Karpas-422 (cell line): ENCODE data around the gene HOATZ. TPM values are rescaled to one million over a fixed set of nuclear protein-coding genes. Genes with fewer than 3 reads are reported as not detected.

Source experiments
- DNase-seq: peaks from one replicate; pipeline ENCODE4 v3.0.0-alpha.2; 2015
- H2AFZ ChIP-seq: fragments of 200-600 bp; sonication (generic); 2 replicates; pipeline ENCODE4 v1.6.1; 2014; ENCODE audit warnings: antibody characterized with exemption, low read length, mixed read lengths
- H3K27ac ChIP-seq: fragments of 200-600 bp; sonication (generic); 2 replicates; pipeline ENCODE4 v1.5.1; 2014; ENCODE audit warnings: mild to moderate bottlenecking, low read length, moderate library complexity
- H3K27me3 ChIP-seq: fragments of 200-600 bp; sonication (generic); 2 replicates; pipeline ENCODE4 v1.6.1; 2014; ENCODE audit warnings: low read length, mixed read lengths
- H3K36me3 ChIP-seq: fragments of 200-600 bp; sonication (generic); 2 replicates; pipeline ENCODE4 v1.6.1; 2014; ENCODE audit warnings: low read length, mixed read lengths; ENCODE audit not compliant: insufficient read depth
- H3K4me1 ChIP-seq: fragments of 200-600 bp; sonication (generic); 2 replicates; pipeline ENCODE4 v1.6.1; 2014; ENCODE audit warnings: mild to moderate bottlenecking, low read length, mixed read lengths
- H3K4me2 ChIP-seq: fragments of 200-600 bp; sonication (generic); 2 replicates; pipeline ENCODE4 v1.6.1; 2014; ENCODE audit warnings: low read length, low read depth, mild to moderate bottlenecking; ENCODE audit not compliant: poor library complexity, severe bottlenecking
- H3K4me3 ChIP-seq: fragments of 200-600 bp; sonication (generic); 2 replicates; pipeline ENCODE4 v1.5.1; 2014; ENCODE audit warnings: mild to moderate bottlenecking, antibody characterized with exemption, low read length, mixed read lengths
- H3K79me2 ChIP-seq: fragments of 200-600 bp; sonication (generic); 2 replicates; pipeline ENCODE4 v1.6.1; 2014; ENCODE audit warnings: mild to moderate bottlenecking, low read length, mixed read lengths
- H3K9ac ChIP-seq: fragments of 200-600 bp; sonication (generic); 2 replicates; pipeline ENCODE4 v1.6.0; 2014; ENCODE audit warnings: low read length
- H3K9me2 ChIP-seq: fragments of 200-600 bp; sonication (generic), shearing (Covaris generic); replicated peaks from 2 replicates; pipeline ENCODE4 v1.6.0; 2014; ENCODE audit warnings: mild to moderate bottlenecking, low read length, moderate library complexity; ENCODE audit not compliant: insufficient read depth
- H3K9me3 ChIP-seq: fragments of 300-700, 200-600 bp; sonication (generic); 2 replicates; pipeline ENCODE4 v1.6.1; 2014; ENCODE audit warnings: low read length, mixed read lengths
- H4K20me1 ChIP-seq: fragments of 200-600 bp; sonication (generic); 2 replicates; pipeline ENCODE4 v1.6.1; 2014; ENCODE audit warnings: mild to moderate bottlenecking, antibody characterized with exemption, low read length, low read depth; ENCODE audit not compliant: insufficient read depth
- total RNA-seq: library from RNA; depleted of rRNA; stranded (reverse); fragments of >200 nt; shearing (Covaris generic); gene quantifications from 2 replicates; pipeline ENCODE4 v1.2.3, GENCODE V29; 2014; ENCODE audit warnings: low replicate concordance

HOATZ gene
- total RNA-seq, 1 experiment from 2014 or later = not detected

- no peaks in the 10 kb centered on the region for H3K79me2 ChIP-seq
- peaks cover 42% of the 10 kb centered on the region for H3K27me3 ChIP-seq
- no peak overlapping the region for H3K4me3 ChIP-seq
- no peak overlapping the region for H2AFZ ChIP-seq
- H4K20me1 ChIP-seq = no peaks in the 10 kb centered on the region
- no peak overlapping the region for H3K27ac ChIP-seq
- DNase-seq = no peak
- H3K9me2 ChIP-seq = no peaks in the 10 kb centered on the region; the same call in none of the 2 replicates
- H3K4me2 ChIP-seq = no peak overlapping the region
- H3K36me3 ChIP-seq = peaks cover 4% of the 10 kb centered on the region
- H3K9ac ChIP-seq = no peak overlapping the region
- peaks cover 28% of the 10 kb centered on the region for H3K9me3 ChIP-seq
- H3K4me1 ChIP-seq = no peaks in the 10 kb centered on the region
Observed at GRCh38 chr11:111477898-111478297, 36.7 kb upstream of the HOATZ start.

GRCh38 chr11:111479666-111480065, 34.9 kb upstream of the HOATZ start:
- H3K4me3 ChIP-seq = no peak overlapping the region
- H3K79me2 ChIP-seq = no peaks in the 10 kb centered on the region
- no peak for DNase-seq
- no peak overlapping the region for H3K4me2 ChIP-seq
- H3K9ac ChIP-seq = no peak overlapping the region
- H3K27ac ChIP-seq = no peak overlapping the region
- no peak overlapping the region for H2AFZ ChIP-seq
- H3K9me3 ChIP-seq = peaks cover 42% of the 10 kb centered on the region
- no peaks in the 10 kb centered on the region for H4K20me1 ChIP-seq
- H3K36me3 ChIP-seq = peaks cover 19% of the 10 kb centered on the region
- peaks cover 52% of the 10 kb centered on the region for H3K27me3 ChIP-seq
- H3K9me2 ChIP-seq = no peaks in the 10 kb centered on the region; the same call in 1 of the 2 replicates
- H3K4me1 ChIP-seq = no peaks in the 10 kb centered on the region

- no peak overlapping the region for H3K4me2 ChIP-seq
- H4K20me1 ChIP-seq = no peaks in the 10 kb centered on the region
- no peaks in the 10 kb centered on the region for H3K4me1 ChIP-seq
- no peaks in the 10 kb centered on the region for H3K79me2 ChIP-seq
- H3K27me3 ChIP-seq = peaks cover 42% of the 10 kb centered on the region
- H3K27ac ChIP-seq = no peak overlapping the region
- no peak overlapping the region for H3K4me3 ChIP-seq
- no peak overlapping the region for H3K9ac ChIP-seq
- H3K9me3 ChIP-seq = peaks cover 54% of the 10 kb centered on the region
- DNase-seq = no peak
- H2AFZ ChIP-seq = no peak overlapping the region
- H3K9me2 ChIP-seq = peaks cover 1% of the 10 kb centered on the region; the same call in 1 of the 2 replicates
- H3K36me3 ChIP-seq = peaks cover 20% of the 10 kb centered on the region
Observed at GRCh38 chr11:111483431-111483830, 31.1 kb upstream of the HOATZ start.

GRCh38 chr11:111490496-111490895, 24.1 kb upstream of the HOATZ start:
- H3K4me3 ChIP-seq = no peak overlapping the region
- peaks cover 16% of the 10 kb centered on the region for H3K27me3 ChIP-seq
- no peak overlapping the region for H3K27ac ChIP-seq
- no peaks in the 10 kb centered on the region for H4K20me1 ChIP-seq
- H3K9ac ChIP-seq = no peak overlapping the region
- 0 out of 2 replicates have a peak, but pooled peaks cover 2% of the 10 kb centered on the region for H3K9me2 ChIP-seq
- no peak overlapping the region for H3K4me2 ChIP-seq
- H3K4me1 ChIP-seq = no peaks in the 10 kb centered on the region
- H2AFZ ChIP-seq = no peak overlapping the region
- no peaks in the 10 kb centered on the region for H3K79me2 ChIP-seq
- peaks cover 17% of the 10 kb centered on the region; the same call in 1 of the 2 replicates for H3K9me3 ChIP-seq
- no peak for DNase-seq
- no peaks in the 10 kb centered on the region for H3K36me3 ChIP-seq

- Histone ChIP-seq H2AFZ (no peak overlapping the region; the same call in 1 of the 2 replicates), H3K9me2 (no peaks in the 10 kb centered on the region)
Observed at GRCh38 chr11:111494040-111494439, 20.5 kb upstream of the HOATZ start.

GRCh38 chr11:111499483-111499882, 15.1 kb upstream of the HOATZ start:
- H3K9ac ChIP-seq = no peak overlapping the region
- no peaks in the 10 kb centered on the region for H3K4me1 ChIP-seq
- no peaks in the 10 kb centered on the region for H3K79me2 ChIP-seq
- H3K9me2 ChIP-seq = no peaks in the 10 kb centered on the region
- no peaks in the 10 kb centered on the region for H4K20me1 ChIP-seq
- no peak overlapping the region for H2AFZ ChIP-seq
- H3K9me3 ChIP-seq = no peaks in the 10 kb centered on the region
- no peak overlapping the region for H3K27ac ChIP-seq
- no peak overlapping the region for H3K4me3 ChIP-seq
- H3K36me3 ChIP-seq = no peaks in the 10 kb centered on the region
- DNase-seq = no peak
- peaks cover 10% of the 10 kb centered on the region for H3K27me3 ChIP-seq
- H3K4me2 ChIP-seq = no peak overlapping the region

More at GRCh38 chr11:111494040-111494439, 20.5 kb upstream of the HOATZ start:
- Histone ChIP-seq H3K9me3 (peaks cover 4% of the 10 kb centered on the region; the same call in 1 of the 2 replicates), H3K9ac (no peak overlapping the region), H3K27ac (no peak overlapping the region), H3K36me3 (no peaks in the 10 kb centered on the region), H3K27me3 (peaks cover 5% of the 10 kb centered on the region; the same call in 1 of the 2 replicates), H3K79me2 (no peaks in the 10 kb centered on the region), H3K4me2 (no peak overlapping the region), H4K20me1 (no peaks in the 10 kb centered on the region), H3K4me3 (no peak overlapping the region), H3K4me1 (no peaks in the 10 kb centered on the region)
- no peak for DNase-seq

- no peaks in the 10 kb centered on the region for H4K20me1 ChIP-seq
- no peak overlapping the region for H3K9ac ChIP-seq
- no peaks in the 10 kb centered on the region for H3K36me3 ChIP-seq
- no peaks in the 10 kb centered on the region for H3K79me2 ChIP-seq
- peaks cover 8% of the 10 kb centered on the region; the same call in 1 of the 2 replicates for H3K27me3 ChIP-seq
- no peaks in the 10 kb centered on the region for H3K4me1 ChIP-seq
- no peak overlapping the region for H3K4me2 ChIP-seq
- no peak overlapping the region for H3K27ac ChIP-seq
- no peak for DNase-seq
- H3K4me3 ChIP-seq = no peak overlapping the region
- no peaks in the 10 kb centered on the region for H3K9me3 ChIP-seq
- no peaks in the 10 kb centered on the region for H3K9me2 ChIP-seq
- no peak overlapping the region for H2AFZ ChIP-seq
Observed at GRCh38 chr11:111500481-111500880, 14.1 kb upstream of the HOATZ start.

- H3K4me2 ChIP-seq = no peak overlapping the region
- no peaks in the 10 kb centered on the region for H3K9me3 ChIP-seq
- H3K36me3 ChIP-seq = no peaks in the 10 kb centered on the region
- peaks cover 8% of the 10 kb centered on the region; the same call in 1 of the 2 replicates for H3K27me3 ChIP-seq
- H3K79me2 ChIP-seq = no peaks in the 10 kb centered on the region
- peaks cover 6% of the 10 kb centered on the region; the same call in 1 of the 2 replicates for H3K9me2 ChIP-seq
- H3K9ac ChIP-seq = no peak overlapping the region
- no peak overlapping the region for H2AFZ ChIP-seq
- no peak overlapping the region for H3K4me3 ChIP-seq
- H4K20me1 ChIP-seq = no peaks in the 10 kb centered on the region
- no peak overlapping the region for H3K27ac ChIP-seq
- no peak for DNase-seq
- no peaks in the 10 kb centered on the region for H3K4me1 ChIP-seq
Observed at GRCh38 chr11:111502611-111503010, 12.0 kb upstream of the HOATZ start.
